Erythroblast (primary cell): ENCODE results near the gene SMARCD3.

Experiments
- GATA1 ChIP-seq: IDR thresholded peaks from 2 replicates; pipeline ENCODE4 v1.6.1; 2011; ENCODE audit warnings: low read depth, mild to moderate bottlenecking, control low read depth, low read length, moderate library complexity
- POLR2A ChIP-seq: IDR thresholded peaks from 2 replicates; pipeline ENCODE4 v1.6.1; 2011; ENCODE audit warnings: mild to moderate bottlenecking, low read length

DNA sequence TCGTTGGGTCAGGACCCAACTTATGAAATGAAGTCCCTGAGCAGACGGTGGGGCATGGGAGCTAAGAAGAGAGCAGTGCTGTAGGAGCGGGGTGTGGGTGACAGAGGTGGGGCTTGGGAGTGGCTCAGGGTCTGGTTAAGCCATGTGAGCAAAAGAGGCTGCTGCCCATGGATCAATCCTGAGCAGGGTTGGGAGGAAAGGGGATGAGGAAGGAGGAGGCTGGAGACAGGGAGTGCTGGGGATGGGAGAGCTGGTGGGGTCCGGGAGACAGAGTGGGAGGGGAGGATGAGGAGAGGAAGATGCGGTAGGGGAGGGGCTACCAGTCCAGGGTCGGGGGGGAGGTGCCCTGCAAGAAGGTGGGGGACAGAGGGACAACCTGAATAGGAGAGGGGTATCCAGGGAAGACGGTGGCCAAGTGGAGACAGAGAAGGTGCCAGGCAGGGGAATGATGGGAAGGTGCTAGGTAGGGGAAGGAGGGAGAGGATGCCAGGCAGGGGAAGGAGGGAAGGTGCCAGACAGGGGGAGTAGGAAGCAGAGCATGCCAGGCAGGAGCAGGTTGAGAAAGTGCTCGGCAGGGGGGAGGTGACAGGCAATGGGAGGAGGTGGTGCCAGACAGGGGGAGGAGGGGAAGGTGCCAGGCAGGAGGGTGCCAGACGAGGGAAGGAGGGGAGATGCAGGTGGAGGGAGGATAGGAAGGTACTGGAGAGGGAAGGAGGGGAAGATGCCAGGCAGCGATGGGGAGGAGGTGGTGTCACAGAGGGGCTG is 27.5 kb upstream of the SMARCD3 start:
- no peak for TF ChIP-seq POLR2A
- TF ChIP-seq GATA1: no peak
